T-cell (primary cell): ENCODE results near the gene SMAGP. TPM values are rescaled to one million over a fixed set of nuclear protein-coding genes. Genes with fewer than 3 reads are reported as not detected.

Source experiments
- total RNA-seq, 35 experiments: library from RNA in 6 of 35; stranded (reverse) in 6 of 35; fragments of 120-200 nt in 1 of 35; gene quantifications; one replicate each; pipeline versions ENCODE4 v1.2.1 to v1.2.4 and lab custom pipeline; 2013 to 2026

Gene SMAGP
- total RNA-seq, 5 donors from 2014 or later (not counting 1 experiment from before 2014, with no cell fraction given), result 3.2 to 5.3 (median 3.6) TPM

Other genes starting within 250 kb of the SMAGP start
- gene SLC11A2, start 244.0 kb downstream of the SMAGP start, total RNA-seq, result 10 to 100 TPM; 46.5 to 62.2 (median 52.3) TPM
- 10 to 100 TPM; 70.9 to 87.5 (median 71.9) TPM for gene LETMD1, start 222.1 kb downstream of the SMAGP start, total RNA-seq
- 10 to 100 TPM; 24.4 to 37.3 (median 34.3) TPM for gene CSRNP2, start 186.8 kb downstream of the SMAGP start, total RNA-seq
- 10 to 100 TPM; 26.8 to 31.8 (median 30.0) TPM for gene TFCP2, start 97.3 kb downstream of the SMAGP start, total RNA-seq
- 10 to 100 TPM; 29.4 to 61.9 (median 45.4) TPM for gene POU6F1, start 52.4 kb downstream of the SMAGP start, total RNA-seq
- gene DAZAP2, start 31.6 kb downstream of the SMAGP start, total RNA-seq, result 100 to 1,000 TPM; 275 to 308 (median 282) TPM
- 100 to 1,000 TPM; 196 to 240 (median 202) TPM for gene BIN2, start 53.8 kb upstream of the SMAGP start, total RNA-seq
- gene CELA1, start 76.3 kb upstream of the SMAGP start, total RNA-seq, result 1 to 10 TPM in 2 of 5 donors, under 1 TPM in 3; 0.47 to 3.5 (median 0.88) TPM
- 10 to 100 TPM in 2 of 5 donors, 1 to 10 TPM in 3; 5.3 to 19.6 (median 7.9) TPM for gene GALNT6, start 121.0 kb upstream of the SMAGP start, total RNA-seq
- gene SLC4A8, start 154.4 kb upstream of the SMAGP start, total RNA-seq, result 1 to 10 TPM in 3 of 5 donors, under 1 TPM in 2; 0.82 to 3.3 (median 1.1) TPM